ENCODE data around the gene PICALM. TPM values are rescaled to one million over a fixed set of nuclear protein-coding genes. Genes with fewer than 3 reads are reported as not detected.
A peak's percentile ranks its signal among the peaks of the same experiment; 100 is the strongest.

Gene PICALM
- total and polyA plus RNA-seq, 2 of the 13 experiments (the other 11 are each of a cell fraction or from before 2014, with no cell fraction given), result 97.6 to 154 TPM

GRCh38 chr11:85922367-85922766, 146.5 kb downstream of the PICALM start (continued):
- TF ChIP-seq IKZF4 (CRISPR knock-in tag; IDR thresholded peaks at IDR 0.05; ENCODE audit: borderline replicate concordance, low read depth, not compliant biosample characterization), result no peak
- TF ChIP-seq ZNF883 (CRISPR knock-in tag; IDR thresholded peaks at IDR 0.05; ENCODE audit: not compliant biosample characterization), result no peak

GRCh38 chr11:85918910-85919794, 149.7 kb downstream of the PICALM start:
- Histone ChIP-seq H3K4me2 (ENCODE audit: low read depth, low read length) (peak overlapping the region; percentile 52), H3K79me2 (ENCODE audit: insufficient read depth, low read length) (no peaks in the 10 kb centered on the region), H3K4me3 (replicated peaks in 1 of 3; ENCODE audit: insufficient read depth in 1 of 3, low read depth in 2 of 3, low read length in 3 of 3) (peak overlapping the region in 1 of 3 experiments; percentile 1; a peak in 2 of 6 replicates), H3K9me3 (ENCODE audit: low read length) (peaks cover 7% of the 10 kb centered on the region), H3K4me1 (ENCODE audit: insufficient read depth, low read length) (peaks cover 63% of the 10 kb centered on the region), H3K36me3 (replicated peaks in 1 of 2; ENCODE audit: control insufficient read depth in 1 of 2, insufficient read depth in 2 of 2, low read length in 2 of 2) (no peaks in the 10 kb centered on the region), H2AFZ (ENCODE audit: low read length) (peak overlapping the region; percentile 60), H3K9ac (ENCODE audit: insufficient read depth, low read depth, low read length) (peak overlapping the region; percentile 25), H3K27me3 (ENCODE audit: control insufficient read depth in 1 of 2, insufficient read depth in 2 of 2, low read length in 2 of 2) (no peaks in the 10 kb centered on the region), H4K20me1 (ENCODE audit: insufficient read depth, low read length) (no peaks in the 10 kb centered on the region), H3K27ac (ENCODE audit: extremely low read length, insufficient read depth, low read length) (peak overlapping the region; percentile 76)
- BruUV-seq (replicated peaks), result TSS peak; percentile 89
- ATAC-seq, result peak; percentile 80
- DNase-seq (ENCODE audit: low spot score), result peak; percentile 73
- FAIRE-seq, result no peak
- in situ Hi-C loops (cut with HindIII; ENCODE audit: extremely low pct_ligation_motif_present, low pct_unique_long_range_greater_than_20kb) (no loop called here), intact Hi-C loops (cut with micrococcal nuclease; ENCODE audit: unreplicated experiment) (no loop called here)
- 20% methylated on average over 4 of the region's 4 CpGs for WGBS (ENCODE audit: low lambda C conversion rate)
- ChIA-PET CTCF (ENCODE audit: low intra/inter-chr PET ratio, low total read pairs) (no interaction called here), POLR2A (interaction anchor here (0.7 to 1.8 kb wide), 5 partner anchors 9 to 64 kb away, joined by 3 to 8 read pairs (median 4); partner anchors contain the start of gene CCDC83)
- TF ChIP-seq FOXA3 (CRISPR knock-in tag; IDR thresholded peaks at IDR 0.05), result peak; percentile 78
- TF ChIP-seq NFE2L2 (IDR thresholded peaks at IDR 0.05; ENCODE audit: low read length), result peak; percentile 70; the same call in 1 of the 2 replicates
- TF ChIP-seq, protein P1, sequence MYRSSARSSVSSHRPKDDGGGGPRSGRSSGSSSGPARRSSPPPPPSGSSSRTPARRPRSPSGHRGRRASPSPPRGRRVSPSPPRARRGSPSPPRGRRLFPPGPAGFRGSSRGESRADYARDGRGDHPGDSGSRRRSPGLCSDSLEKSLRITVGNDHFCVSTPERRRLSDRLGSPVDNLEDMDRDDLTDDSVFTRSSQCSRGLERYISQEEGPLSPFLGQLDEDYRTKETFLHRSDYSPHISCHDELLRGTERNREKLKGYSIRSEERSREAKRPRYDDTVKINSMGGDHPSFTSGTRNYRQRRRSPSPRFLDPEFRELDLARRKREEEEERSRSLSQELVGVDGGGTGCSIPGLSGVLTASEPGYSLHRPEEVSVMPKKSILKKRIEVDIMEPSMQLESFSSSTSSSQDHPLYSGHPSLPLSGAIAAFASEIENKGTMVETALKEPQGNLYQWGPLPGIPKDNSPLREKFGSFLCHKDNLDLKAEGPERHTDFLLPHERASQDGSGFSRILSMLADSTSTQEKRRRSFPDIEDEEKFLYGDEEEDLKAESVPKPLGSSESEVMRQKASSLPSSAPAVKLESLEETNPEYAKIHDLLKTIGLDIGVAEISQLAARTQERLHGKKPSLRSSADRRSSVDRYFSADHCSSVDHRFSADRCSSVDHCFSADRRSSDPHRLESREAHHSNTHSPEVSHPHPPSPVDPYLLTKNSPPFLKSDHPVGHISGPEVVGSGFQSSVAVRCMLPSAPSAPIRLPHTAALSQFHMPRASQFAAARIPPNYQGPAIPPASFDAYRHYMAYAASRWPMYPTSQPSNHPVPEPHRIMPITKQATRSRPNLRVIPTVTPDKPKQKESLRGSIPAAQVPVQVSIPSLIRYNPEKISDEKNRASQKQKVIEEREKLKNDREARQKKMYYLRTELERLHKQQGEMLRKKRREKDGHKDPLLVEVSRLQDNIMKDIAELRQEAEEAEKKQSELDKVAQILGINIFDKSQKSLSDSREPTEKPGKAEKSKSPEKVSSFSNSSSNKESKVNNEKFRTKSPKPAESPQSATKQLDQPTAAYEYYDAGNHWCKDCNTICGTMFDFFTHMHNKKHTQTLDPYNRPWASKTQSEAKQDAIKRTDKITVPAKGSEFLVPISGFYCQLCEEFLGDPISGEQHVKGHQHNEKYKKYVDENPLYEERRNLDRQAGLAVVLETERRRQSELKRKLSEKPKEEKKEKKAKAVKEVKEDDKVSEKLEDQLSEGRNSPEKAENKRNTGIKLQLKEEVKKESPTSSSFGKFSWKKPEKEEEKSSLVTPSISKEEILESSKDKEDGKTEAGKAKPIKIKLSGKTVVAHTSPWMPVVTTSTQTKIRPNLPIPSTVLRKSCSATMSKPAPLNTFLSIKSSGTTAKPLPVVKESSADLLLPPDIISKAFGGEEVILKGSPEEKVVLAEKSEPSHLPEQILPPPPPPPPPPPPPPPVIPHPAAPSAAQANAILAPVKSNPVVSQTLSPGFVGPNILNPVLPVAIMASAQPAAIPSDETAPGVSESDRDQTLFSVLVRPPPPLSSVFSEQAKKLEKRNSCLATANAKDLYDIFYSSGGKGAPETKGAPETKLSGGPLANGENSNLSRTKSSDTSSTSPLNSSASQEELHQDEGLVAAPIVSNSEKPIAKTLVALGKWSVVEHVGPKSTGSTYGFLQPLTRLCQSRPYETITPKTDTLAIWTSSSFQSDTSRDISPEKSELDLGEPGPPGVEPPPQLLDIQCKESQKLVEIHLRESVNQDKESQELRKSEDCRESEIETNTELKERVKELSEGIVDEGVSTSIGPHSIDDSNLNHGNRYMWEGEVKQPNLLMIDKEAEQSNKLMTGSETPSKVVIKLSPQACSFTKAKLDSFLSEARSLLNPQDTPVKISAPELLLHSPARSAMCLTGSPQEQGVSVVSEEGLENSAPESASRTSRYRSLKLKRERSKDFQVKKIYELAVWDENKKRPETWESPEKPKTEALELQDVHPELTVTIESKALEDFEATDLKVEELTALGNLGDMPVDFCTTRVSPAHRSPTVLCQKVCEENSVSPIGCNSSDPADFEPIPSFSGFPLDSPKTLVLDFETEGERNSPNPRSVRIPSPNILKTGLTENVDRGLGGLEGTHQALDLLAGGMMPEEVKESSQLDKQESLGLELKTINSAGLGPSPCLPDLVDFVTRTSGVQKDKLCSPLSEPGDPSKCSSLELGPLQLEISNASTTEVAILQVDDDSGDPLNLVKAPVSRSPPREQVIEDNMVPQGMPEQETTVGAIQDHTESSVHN (CRISPR knock-in tag; IDR thresholded peaks at IDR 0.05), result no peak
- peak; percentile 82; the same call in 1 of the 2 replicates for TF ChIP-seq SOX5 (CRISPR knock-in tag; IDR thresholded peaks at IDR 0.05; ENCODE audit: borderline replicate concordance)
- TF ChIP-seq SMYD3 (CRISPR knock-in tag; IDR thresholded peaks at IDR 0.05), result no peak
- peak; percentile 40; the same call in 1 of the 2 replicates for TF ChIP-seq MLX (CRISPR knock-in tag; IDR thresholded peaks at IDR 0.05)
- TF ChIP-seq ERF (CRISPR knock-in tag; IDR thresholded peaks at IDR 0.05), result no peak
- TF ChIP-seq TCF7 (IDR thresholded peaks at IDR 0.05; ENCODE audit: low read depth), result peak; percentile 63
- no peak for TF ChIP-seq U2AF2 (IDR thresholded peaks at IDR 0.05; ENCODE audit: low read depth, low read length)
- peak; percentile 60 for TF ChIP-seq NR2F2 (IDR thresholded peaks at IDR 0.05; ENCODE audit: borderline replicate concordance, low read depth)
- TF ChIP-seq EP300 (IDR thresholded peaks at IDR 0.05; ENCODE audit: low read depth in 2 of 2, low read length in 2 of 2), result peak in 1 of 2 experiments; percentile 73; a peak in 2 of 4 replicates
- TF ChIP-seq EP300 (CRISPR knock-in tag; IDR thresholded peaks at IDR 0.05; ENCODE audit: borderline replicate concordance), result no peak
